Measurements from ENCODE around the gene SLC25A4.
"Not testable (repeated sequence)": the region's sequence is repeated elsewhere in the genome, so short reads cannot be mapped to it uniquely, and the experiment has no call there.

SLC25A4 gene

GRCh38 chr4:185182239-185182638 is 39.2 kb downstream of the SLC25A4 start:
- no peak for DNase-seq (ENCODE audit: low read depth in 2 of 2)

DNA sequence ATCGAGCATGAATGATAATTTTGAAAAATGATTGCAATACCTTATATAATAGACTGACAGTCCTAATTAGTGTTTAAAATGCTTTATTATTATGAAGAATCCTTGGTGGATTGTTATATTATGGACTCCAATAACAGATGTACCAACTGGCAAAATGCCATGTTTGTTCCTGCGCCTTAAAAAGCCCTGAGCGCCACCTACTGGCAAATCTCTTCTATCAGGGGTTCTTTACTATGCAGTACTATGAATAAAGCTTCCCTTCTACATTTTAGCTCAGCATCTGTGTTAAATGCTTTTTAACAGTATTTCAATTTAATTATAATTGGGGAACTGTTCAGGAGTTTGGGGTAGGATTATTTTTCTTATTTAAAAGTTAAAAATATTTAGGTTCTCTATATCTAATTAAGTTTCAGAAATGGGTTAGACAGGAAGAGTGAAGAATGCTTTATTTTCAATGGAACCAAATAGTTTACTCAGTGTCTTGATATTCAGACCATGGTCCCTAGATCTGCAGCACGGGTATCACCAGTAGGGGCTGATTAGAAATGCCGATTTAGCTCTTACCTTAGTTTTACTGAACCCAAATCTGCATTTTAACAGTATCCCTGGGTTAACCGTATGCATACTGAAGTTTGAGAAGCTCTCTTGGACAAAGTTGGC is 40.7 kb downstream of the SLC25A4 start:
- DNase-seq (ENCODE audit: low read depth in 2 of 2): peak; percentile 47 to 53

DNA sequence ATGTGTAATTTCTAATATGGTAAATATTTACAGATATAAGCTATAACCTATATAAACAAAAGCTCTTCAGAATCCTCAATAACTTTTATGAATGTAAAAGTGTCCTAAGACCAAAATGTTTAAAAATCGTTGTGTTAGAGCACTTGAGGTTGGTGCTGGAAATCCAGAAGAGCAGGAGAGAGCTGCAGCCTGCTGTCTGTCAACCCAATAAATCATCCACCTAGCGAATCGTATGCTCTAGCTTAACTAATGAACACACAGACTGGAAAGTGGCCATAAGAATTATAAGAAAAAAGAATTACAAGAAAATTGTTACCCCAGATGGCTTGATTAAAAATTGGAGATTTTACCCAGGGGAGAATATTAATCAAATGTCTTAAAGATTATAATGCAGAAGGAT is 43.7 kb downstream of the SLC25A4 start:
- DNase-seq (ENCODE audit: low read depth in 2 of 2): no peak

GRCh38 chr4:185189606-185190305 is 46.7 kb downstream of the SLC25A4 start:
- no peak for DNase-seq (ENCODE audit: low read depth in 2 of 2)

DNA sequence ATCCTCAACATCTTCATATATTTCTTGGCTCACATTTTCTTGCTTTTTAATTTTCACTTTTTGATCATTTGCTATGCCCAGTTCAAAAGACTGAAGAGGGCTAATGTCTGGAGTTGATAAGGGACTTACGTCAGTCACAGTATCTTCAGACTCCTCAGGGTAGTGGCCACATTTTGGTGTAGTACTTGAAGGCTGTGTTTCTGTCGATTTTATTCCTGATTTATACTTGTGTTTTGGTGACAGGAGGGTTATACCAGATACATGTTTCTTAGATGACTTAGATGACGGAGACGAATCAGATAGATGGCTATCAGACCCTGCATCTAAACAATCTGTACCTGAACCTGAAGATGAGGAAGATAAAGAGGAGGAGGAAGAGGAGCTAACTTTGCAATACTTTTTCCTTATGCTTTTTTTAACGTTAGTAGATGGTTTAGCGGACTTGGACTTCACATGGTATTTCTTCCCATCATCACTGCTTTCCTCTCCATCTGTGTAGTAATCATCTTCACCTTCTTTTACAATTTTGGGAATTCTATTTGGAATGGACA is 47.3 kb downstream of the SLC25A4 start:
- DNase-seq (ENCODE audit: low read depth in 2 of 2): no peak

DNA sequence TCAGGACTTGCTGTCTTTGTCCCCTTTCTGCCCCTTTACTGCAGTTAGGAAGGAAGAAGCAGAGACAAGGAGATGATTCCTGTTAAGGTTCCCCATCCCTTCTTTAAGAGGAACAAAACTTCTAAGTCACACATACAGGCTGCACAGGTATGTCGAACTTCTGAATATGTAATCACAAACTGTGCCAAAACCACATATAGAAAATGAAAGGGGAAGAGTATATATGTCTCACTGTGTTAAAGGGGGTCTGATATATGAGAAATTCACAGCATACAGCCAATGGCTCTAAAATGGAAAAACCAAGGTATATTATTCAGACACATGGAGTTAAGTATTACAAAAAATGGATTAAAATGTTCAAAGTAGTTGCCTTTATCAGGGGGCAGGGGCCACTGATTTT is 49.0 kb downstream of the SLC25A4 start:
- no peak for DNase-seq (ENCODE audit: low read depth in 2 of 2)

GRCh38 chr4:185194924-185195888 is 52.1 kb downstream of the SLC25A4 start:
- DNase-seq (ENCODE audit: low read depth in 2 of 2): no peak

GRCh38 chr4:185196437-185196836 is 53.4 kb downstream of the SLC25A4 start:
- no peak for DNase-seq (ENCODE audit: low read depth in 2 of 2)

- DNase-seq (ENCODE audit: low read depth in 2 of 2): not testable (repeated sequence)
Observed at GRCh38 chr4:185198189-185198588, 55.1 kb downstream of the SLC25A4 start.
